GM18909 (cell line): Measurements from ENCODE around the gene TNFSF15.

Experiments used
- ATAC-seq: cut with Tn5 transposase; IDR thresholded peaks from one replicate; pipeline ENCODE4 v1.9.1; 2021; ENCODE audit warnings: mild to moderate bottlenecking; ENCODE audit not compliant: unreplicated experiment, poor library complexity

Gene TNFSF15

DNA sequence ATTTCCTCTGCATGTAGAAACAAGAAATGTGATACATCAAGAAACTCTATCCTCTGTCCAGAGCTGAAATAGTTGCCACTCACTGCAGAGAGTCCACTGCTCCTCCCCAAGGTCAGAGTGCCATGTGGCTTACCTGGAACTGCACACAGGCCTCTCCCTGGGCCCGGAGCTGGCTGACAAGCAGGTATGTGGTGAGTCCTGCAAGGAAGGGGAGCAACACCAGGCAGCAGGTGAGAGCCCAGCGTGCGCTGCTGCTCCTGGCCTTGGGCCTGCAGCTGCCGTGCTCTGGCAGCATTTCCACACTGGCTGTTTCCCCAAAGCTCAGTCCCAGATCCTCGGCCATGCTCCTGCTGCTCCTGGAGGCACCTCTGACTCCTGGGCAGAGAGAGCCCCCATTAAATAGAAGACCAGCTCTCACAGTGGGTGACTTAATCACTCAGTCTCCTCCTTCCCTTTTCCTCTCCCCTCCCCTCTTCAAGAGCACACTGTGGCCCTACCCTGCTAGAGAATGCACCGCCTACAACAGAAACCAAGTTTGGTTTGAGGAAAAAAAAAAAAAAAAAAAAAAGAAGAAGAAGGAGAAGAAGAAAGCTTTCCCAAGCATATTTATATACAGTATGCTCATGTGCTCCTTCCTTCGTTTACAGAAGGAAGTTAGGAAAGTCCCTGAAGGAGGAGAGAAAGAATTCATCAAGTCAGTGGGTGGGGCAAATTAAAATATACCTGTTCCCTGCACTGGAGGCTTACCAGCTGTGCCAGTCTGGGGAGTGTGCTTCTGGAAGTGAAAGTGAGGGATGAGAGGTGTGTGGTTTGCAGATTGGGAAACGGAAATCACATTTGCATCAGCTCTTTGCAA is at the start of gene TNFSF15:
TNFSF15 (minus strand) TSS at position 370 of the 856 bp plus-strand sequence; CDS start at position 343, 27 bp downstream.
- peak; percentile 97 for ATAC-seq

DNA sequence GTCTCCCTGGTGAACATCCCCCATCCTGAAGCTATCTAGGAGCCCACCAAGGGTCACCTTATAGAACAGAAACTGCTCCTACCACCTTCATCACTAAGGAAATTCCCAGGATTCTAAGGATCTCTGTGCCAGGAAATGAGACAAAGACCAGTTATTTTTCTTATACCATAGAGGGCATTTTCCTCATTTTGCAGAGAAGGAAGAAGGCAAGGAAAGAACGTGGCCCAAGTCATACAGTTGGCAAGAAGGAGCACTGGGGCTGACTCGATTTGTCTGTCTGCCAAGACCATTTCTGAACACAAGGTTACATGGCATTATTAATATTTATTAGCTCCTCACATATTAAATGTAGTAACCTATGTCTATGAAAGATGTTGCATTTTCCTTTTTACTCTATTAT is 49.6 kb upstream of the TNFSF15 start:
- ATAC-seq, result no peak

DNA sequence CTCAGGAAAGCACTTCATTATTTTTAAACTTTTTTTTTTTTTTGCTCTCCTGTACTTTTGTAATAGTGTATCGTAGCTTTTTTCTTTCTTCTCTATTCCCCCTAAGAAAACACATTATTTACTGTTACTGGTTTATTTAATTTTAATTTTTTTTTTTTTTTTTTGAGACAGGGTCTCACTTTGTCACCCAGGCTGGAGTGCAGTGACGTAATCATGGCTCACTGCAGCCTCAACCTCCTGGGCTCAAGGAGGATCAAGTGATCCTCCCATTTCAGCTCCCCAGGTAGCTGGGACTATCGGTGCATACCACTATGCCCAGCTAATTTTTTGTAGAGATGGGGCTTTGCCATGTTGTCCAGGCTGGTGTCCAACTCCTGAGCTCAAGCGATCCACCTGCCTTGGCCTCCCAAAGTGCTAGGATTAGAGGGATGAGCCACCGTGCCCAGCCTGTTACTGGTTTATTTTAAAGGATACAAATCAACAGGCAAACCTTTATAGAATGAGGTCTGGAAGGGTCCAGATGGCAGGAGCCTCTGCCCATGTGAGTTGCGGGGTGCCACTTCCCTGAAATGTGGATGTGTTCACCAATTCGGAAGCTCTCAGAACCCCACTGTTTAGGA is 49.0 kb upstream of the TNFSF15 start:
- no peak for ATAC-seq

DNA sequence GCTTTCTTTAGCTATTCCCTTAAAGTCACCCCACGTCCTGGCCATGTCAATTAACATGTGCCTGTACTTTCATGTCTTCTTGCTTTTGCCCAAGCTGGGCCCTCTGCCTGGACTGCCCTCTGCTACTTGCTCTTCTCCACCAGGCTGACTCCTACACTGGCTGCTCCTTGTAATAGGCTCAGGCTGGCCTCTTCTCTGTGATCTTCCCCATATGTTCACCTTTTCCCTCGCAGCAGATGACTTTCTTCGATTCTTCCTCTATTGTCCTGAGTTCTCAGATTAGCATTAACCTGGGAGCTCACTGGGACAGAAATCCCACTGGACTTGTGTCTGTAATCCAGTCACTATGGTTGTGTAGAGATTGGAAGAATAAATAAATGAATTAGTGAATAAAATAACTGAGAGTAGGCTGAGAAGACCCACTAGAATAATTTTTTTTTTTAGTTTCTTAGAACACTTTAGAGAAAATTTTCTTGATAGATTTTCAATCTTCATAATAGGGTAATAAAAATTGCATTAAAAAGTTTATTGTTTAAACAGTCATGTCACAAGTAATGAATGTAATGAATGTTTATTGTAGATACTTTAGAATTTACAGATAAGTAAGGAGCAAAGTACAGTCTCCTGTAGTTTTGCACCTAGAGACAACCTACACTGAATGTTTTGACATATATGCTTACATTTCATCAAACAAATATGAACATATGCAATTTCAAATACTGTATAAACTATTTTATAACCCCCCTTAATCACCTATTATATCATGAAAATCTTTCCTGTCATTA is 47.4 kb upstream of the TNFSF15 start:
- no peak for ATAC-seq

DNA sequence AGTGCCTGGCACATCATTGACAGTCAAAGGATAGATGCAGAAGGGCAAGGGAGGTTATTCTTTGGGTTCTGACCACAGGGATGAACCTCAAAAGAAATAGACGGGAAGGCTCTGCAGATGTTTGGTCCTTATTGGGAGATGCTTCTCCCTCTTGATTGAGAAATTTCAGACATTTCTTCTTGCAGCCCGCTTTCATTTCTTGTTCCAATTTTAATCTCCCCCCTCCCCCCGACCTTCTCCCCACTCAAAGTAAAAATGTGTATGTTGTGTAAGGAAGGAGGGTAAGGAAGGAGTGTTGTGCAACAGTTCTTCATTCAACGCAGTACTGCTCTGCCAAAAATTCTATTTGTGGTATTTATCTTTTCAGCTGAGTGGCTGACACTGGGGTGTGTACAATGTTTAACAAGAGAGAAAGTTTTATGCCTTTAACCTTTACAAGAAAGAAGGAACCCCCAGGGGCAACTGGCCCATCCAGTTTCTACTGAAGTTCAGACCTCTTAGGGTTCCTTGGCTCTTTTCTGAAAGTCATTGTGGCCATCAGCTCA is 46.3 kb upstream of the TNFSF15 start:
- no peak for ATAC-seq

DNA sequence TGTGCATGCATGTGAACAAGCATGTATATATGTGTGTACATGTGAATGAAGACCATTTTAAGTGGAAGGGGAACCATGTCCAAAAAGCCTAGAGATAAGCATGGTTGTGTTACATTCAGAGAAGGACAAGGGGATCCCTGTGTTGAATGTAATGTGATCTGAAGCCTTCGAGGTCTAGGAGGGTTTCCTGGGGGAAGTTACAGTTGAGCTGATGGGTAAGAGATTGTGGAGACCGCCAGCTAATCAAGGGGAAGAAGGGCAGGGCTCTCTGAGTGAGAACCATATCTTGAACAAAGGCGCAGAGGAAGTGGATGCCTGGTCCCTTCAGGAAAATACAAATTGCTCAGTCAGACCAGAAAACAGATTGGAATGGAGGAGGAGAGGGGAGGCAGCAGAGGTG is 45.5 kb upstream of the TNFSF15 start:
- no peak for ATAC-seq

DNA sequence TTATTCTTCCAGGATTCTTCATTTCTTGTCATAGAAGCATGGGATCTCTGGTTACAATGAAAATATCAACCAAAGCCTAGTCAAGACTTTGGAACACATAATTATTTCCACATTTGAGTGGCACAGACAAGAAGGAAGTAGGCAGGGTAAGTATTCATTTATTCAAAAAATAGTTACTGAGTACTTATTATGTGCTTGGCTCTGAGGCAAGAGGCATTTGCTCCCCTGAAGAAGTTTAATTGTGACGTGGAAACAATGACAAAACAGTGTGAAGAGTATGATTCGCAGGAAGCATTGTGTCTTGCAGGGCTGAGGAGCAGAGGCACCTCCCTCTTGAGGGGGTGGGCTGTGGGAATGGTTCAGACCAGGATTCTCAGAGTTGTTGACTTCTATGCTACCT is 45.0 kb upstream of the TNFSF15 start:
- ATAC-seq, result no peak

DNA sequence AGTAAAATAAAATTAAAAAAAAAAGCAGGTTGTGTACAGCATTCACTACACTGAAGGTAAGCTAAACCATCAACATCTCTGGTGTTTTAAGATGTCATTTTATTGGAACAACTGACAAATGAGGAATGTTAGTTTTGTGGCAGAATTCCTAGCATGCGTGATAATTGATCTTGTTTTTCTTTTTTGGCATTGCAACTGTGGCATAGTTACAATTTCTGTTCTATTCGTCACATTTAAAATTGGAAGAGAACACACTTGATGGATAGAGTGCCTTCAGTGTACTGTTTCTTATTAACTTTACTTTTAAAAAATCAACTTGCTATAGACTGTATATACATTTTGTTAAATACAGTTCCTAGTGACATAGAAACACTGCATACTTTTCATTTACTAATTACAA is 43.6 kb upstream of the TNFSF15 start:
- ATAC-seq, result no peak

DNA sequence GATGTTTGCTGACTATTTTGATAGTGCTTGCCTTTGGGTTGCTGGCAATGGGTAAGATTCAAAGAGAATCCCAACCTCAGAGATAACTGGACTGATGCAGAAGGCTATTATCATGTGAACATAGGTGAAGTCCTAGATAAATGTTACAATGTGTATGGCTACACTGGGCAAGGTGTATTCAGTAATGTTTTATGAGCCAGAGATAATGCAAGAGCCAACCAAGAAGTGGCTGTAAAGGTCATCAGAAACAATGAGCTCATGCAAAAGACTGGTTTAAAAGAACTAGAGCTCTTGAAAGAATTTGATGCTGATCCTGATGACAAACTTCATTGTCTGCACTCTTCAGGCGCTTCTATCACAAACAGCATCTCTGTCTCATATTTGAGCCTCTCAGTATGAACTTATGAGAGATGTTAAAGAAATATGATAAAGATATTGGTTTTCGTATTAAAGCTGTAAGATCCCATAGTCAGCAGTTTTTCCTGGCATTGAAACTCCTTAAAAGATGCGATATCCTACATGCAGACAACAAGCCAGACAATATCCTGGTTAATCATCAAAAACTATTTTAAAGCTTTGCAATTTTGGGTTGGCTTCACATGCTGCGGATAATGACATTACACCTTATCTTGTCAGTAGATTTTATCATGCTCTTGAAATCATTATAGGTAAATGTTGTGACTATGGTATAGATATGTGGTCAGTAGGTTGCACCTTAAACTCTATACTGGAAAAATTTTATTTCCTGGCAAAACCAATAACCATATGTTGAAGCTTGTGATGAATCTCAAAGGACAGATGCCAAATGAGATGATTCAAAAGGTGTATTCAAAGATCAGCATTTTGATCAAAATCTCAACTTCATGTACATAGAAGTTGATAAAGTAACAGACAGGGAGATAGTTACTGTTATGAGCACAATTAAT is 41.9 kb upstream of the TNFSF15 start:
- ATAC-seq, result no peak

DNA sequence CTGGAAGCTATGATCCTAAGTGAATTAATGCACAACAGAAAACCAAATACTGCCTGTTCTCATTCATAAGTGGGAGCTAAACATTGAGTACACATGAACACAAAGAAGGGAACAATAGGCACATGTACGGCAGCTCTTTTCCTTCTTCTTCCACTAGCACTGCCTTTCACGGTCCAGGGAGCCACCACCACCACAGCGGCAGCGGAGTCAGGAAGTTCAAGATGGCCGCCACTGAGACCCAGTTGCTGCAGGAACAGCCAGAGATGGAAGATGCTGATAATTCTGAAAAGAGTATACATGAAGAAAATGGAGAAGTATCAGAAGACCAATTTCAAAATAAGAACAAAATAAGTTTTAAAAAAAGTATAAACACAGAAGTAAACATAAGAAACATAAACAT is 39.5 kb upstream of the TNFSF15 start:
- ATAC-seq, result no peak

DNA sequence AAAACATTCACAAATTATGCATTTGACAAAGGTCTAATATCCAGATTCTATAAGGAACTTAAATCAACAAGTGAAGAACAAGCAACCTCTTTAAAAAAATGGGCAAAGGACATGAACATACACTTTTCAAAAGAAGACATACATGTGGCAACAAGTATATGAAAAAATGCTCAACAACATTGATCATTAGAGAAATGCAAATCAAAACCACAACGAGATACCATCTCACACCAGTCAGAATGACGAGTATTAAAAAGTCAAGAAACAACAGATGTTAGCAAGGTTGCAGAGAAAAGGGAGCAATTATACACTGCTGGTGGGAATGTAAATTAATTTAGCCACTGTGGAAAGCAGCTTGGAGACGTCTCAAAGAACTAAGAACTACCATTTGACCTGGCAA is 38.9 kb upstream of the TNFSF15 start:
- no peak for ATAC-seq

DNA sequence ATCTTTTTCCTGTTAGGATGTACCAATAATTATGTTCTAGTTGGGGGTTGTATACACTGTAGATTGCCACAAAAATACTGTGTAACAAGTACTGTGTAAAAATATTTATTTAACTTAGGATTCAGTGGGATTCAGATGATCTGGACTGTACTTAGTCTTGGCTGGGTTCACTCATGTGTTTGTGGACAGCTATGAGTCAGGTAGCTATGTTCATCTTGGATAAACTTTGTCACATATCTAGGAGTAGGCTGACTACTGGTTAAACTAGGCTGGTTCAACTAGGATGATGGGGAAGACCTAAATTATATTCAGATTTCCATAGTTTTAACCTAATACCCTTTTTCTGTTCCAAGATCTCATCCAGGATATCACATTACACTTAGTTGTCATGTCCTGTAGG is 32.1 kb upstream of the TNFSF15 start:
- ATAC-seq, result no peak

DNA sequence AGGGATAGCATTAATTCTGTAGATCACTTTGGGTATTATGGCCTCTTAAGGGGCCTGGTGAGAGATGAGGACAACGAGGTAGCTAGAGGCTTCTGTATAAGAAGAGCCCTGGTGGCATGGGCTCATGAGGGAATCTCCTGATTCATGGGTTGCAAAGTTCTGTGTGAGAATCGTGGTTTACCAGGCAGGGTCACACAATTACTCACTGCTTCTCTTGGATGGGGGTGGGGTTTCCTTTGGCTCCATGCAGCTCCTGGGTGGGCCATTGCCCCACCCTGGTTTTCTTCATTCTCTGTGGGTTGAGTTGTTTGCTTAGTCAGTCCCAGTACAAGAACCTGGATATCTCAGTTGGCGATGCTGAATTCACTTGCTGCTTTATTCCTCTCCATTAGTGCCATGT is 30.9 kb upstream of the TNFSF15 start:
- no peak for ATAC-seq

DNA sequence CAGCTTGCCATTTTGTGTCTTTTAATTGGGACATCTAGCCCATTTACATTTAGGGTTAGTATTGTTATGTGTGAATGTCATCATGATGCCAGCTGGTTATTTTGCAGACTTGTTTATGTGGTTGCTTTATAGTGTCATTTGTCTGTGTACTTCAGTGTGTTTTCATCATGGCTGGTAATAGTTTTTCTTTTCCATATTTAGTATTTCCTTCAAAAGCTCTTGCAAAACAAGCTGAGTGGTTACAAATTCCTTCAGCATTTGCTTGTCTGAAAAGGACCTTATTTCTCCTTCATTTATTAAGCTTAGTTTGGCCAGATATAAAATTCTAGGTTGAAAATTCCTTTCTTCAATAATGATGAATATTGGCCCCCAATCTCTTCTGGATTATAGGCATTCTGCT is 28.5 kb upstream of the TNFSF15 start:
- ATAC-seq, result no peak

DNA sequence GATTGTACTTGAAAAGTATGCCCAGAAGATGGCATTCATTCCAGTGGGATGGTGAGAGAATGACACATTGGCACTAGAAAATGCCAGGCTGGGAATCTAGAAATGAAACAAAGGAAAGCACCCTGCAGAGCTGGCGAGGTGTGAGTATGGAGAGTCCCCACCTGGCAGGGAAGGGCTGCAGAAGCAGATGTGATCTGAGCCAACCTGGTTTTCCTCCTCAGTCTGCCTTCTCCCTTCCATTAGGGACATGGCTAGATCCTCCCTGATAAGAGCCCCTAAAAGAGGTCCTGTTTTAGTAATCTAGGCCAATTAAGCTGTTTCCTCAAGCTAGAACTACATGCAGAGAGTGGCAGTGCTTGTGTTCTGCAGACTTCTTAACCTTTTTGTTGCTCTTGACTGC is 24.7 kb upstream of the TNFSF15 start:
- ATAC-seq, result no peak

DNA sequence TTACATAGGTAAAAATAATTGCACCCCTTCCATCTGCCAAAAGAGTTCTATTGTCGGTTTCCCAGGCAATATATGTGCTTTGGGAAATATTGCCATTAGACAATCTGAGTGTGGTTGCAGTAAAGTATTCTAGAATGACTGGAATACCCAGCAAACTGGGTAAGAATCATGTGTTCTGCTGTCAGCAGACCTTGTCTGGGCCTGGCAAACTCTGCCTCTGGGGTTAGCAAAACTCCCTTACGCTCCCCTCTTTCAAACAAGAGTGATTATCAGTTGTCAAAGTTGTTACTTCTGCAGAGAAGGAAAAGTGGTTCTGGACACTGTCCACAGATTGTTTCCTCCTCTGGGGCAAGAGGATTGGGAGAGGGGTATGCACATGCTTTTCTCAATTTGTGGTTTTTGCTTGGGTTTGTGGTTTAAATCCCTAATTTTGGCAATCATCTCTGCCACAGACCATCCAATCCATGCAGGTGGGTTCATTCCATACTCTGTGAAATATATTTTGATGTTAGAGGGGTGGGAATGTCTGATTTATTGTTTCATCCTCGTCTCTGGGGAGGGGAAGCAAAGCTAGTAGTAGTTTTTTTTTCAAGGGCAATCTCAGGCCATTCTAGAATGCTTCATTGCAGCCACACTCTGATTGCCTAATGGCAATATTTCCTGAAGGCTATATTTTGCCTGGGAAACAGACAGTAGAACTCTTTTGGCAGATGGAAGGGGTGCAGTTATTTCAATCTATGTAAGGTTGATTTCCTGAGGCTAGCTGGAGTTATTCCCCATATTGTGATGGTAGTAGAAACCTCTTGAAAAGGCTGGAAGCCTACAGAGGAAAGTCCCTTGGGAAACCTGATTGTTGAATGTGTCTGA is 24.0 kb upstream of the TNFSF15 start:
- ATAC-seq, result no peak

DNA sequence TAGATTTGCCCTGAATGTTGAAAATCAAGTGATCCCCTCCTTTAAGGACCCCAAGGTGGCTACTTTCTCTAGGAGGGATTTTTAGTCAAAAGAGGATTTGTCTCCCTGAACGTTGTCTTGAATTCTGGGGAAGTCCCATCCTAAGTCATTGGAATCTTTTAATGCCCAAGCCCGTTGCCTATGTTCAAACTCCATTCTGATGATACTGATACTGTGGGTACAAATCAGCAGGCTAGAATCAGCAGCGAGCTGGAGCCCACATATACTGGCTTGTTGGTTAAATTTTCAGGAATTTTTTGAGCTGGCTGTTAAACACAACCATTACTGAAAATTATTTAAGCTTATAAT is 22.4 kb upstream of the TNFSF15 start:
- ATAC-seq, result no peak

DNA sequence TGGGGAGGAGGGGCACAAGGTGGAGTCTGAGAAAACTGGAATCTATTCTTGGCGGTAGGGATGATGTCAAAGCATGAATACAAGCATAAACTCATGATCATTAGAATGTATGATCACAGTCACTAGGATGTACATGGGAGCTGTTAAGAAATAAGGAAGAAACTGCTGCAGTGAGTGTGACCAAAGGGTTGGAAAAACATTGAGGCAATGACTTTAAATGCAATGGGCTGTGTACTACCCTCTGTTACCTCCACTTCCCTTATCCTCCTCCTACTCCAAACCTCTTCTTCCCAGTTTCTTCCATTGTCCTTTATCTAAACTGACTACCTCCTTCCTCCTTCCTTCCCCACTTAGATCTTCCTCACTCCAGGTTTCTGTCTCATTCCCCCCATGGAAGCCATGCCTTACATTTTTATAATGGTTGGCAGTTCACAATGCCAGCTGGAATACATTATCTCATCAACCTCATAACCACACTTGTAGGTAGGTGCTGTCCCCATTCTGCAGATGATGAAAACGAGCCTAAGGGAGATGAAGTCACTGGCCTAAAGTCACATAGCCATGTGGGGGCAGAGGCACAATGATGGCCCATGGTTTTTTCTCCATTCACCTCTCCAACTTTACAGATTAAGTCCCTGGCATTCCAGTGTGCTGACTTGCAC is 21.9 kb upstream of the TNFSF15 start:
- ATAC-seq, result no peak

DNA sequence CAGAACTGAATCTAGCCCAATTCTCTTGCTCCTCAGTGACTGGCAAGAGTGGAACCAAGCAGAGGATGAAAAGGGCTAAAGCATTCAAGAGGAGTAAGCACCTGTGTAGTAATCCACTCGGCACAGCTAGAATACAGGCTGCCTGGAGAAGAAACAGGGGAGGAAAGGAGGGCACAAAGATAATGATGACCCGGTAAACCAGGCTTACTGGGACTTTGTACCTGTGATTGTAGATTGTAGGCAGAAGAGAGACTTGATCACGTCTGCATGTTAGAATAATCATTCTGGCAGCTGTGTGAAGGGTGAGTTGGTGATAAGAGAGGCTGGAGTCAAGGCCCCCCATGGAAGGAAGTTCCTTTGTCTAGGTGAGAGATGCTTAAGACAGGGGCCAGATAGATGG is 20.6 kb upstream of the TNFSF15 start:
- no peak for ATAC-seq
